GM12875 (cell line): ENCODE data around the gene ACAA2.

Source experiments
- H3K4me3 ChIP-seq: one replicate; pipeline ENCODE4 v1.5.1; 2011; ENCODE audit warnings: low read depth, low read length, control low read depth
- TF ChIP-seq, protein P1 (sequence below): IDR thresholded peaks from 2 replicates; pipeline ENCODE4 v1.5.1; 2011; ENCODE audit warnings: low read depth, mild to moderate bottlenecking, control low read depth, inconsistent platforms, low read length, moderate library complexity, borderline replicate concordance; ENCODE audit not compliant: insufficient read depth

The ACAA2 gene, protein sequence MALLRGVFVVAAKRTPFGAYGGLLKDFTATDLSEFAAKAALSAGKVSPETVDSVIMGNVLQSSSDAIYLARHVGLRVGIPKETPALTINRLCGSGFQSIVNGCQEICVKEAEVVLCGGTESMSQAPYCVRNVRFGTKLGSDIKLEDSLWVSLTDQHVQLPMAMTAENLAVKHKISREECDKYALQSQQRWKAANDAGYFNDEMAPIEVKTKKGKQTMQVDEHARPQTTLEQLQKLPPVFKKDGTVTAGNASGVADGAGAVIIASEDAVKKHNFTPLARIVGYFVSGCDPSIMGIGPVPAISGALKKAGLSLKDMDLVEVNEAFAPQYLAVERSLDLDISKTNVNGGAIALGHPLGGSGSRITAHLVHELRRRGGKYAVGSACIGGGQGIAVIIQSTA

DNA sequence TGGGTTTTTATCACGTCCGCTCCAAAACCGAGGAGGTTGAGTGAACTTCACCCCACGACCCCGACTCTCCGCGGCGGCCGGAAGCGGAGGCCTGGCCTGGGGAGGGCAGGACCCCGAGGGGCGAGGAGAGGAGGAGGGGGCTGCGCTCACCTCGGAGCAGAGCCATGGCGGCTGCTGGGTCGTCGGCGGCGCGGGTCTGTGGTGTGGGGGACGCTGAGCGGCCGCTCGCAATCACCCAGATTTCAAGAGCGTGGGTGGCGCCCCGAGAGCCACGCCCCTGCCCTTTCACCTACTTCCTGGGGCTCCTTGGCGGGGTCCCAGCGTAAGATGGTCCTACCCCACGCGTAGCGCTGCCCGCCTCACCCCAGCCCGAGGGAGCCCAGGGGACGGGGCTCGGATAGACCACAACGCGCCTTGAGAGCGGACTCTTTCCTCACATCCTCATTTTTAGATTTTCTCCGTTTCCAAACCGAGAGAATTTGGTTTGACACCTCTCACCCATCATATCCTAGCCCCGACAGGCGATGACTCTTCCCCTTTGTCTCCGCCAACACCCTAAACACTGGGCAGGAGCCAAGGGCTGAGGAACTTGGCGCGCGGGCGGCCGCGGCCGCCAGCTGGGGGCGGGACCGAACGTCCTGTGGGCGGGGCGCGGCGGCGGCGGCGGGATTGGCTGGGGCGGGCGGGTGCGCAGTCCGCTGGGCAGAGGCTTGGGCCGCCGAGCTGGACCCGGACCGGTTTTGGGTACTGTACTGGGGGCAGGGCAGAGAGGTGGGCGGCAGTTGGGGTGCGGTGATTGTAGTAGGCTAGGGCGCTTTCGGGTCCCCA is at the start of gene ACAA2:
ACAA2 (minus strand) TSS at position 215 of the 828 bp plus-strand sequence; CDS start at position 166, 49 bp downstream.
- TF ChIP-seq, protein P1, sequence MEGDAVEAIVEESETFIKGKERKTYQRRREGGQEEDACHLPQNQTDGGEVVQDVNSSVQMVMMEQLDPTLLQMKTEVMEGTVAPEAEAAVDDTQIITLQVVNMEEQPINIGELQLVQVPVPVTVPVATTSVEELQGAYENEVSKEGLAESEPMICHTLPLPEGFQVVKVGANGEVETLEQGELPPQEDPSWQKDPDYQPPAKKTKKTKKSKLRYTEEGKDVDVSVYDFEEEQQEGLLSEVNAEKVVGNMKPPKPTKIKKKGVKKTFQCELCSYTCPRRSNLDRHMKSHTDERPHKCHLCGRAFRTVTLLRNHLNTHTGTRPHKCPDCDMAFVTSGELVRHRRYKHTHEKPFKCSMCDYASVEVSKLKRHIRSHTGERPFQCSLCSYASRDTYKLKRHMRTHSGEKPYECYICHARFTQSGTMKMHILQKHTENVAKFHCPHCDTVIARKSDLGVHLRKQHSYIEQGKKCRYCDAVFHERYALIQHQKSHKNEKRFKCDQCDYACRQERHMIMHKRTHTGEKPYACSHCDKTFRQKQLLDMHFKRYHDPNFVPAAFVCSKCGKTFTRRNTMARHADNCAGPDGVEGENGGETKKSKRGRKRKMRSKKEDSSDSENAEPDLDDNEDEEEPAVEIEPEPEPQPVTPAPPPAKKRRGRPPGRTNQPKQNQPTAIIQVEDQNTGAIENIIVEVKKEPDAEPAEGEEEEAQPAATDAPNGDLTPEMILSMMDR: no peak
- H3K4me3 ChIP-seq: peak within 1 kb of the TSS; percentile 76

DNA sequence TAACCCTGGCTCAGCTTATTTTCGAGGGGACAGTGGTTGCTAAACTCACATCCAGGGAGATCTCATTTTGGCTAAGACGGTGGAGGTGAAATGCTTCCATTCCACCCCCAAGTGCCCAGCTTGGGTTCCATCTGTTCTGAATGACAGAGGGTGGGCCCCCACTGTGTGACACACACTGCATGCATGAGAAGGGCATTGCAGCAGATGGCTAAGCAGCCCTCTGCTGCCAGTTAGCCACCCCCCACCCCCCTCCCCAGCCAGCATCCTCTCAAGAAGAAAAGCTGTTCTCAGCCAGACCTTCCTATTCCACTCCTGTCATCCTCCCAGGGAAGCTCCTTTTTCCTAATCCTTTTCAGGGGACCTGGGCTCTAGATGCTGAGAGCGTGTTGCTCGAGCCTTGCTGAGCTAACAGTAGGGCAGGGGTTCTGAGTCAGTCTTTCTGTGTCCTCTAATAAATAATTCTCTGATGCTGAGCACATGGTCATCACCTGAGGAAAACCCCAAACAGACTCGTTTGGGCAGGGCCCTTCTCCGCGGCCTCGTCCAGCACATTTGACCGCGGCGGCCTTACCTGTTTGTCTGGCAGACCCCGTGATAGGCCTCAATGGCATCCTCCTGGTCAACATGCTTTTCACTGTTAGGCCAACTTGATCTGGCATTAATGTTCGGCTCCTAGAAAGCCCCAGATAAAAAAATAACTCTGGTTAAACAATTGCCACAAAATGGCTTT is 49.5 kb upstream of the ACAA2 start:
- no peak overlapping the region for H3K4me3 ChIP-seq
- TF ChIP-seq, protein P1: no peak

DNA sequence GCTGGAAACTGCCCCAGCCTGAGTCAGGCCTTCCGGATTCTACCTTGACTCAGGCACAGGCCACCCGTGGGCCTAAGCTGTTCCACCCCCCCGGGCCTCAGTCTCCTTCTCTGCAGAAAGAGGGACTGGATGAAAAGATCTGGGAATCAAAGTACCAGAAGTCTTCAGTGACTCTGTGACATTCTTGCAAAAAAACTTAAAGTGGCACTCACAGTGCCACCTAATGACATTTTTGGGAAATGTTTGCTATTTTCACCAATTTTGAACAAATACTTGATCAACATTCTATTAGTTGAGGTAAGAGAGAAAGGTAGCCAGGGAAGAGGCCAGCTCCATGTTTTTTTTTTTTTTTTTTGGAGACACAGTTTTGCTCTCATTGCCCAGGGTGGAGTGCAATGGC is 48.3 kb upstream of the ACAA2 start:
- TF ChIP-seq, protein P1: peak; percentile 31; the same call in 1 of the 2 replicates
- no peak overlapping the region for H3K4me3 ChIP-seq

DNA sequence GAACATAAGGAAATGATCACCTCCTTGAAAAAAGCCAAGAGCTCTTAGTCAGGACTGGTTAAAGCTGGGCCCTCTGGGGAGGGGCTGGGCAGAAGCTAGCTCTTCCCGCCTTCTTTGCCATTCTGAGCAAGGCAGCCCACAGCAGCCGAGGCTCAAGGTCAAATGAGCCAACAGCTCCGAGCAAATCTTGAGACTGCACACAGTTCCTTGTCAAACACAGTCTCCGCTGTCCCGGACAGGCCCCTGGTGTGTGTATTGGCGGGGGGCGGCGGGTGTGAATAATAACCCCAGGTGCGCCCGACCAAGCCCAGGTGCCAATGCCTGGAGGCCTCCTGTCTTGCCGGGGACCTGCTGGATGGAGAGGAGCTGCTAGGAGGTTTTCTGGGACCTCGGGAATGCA is 46.4 kb upstream of the ACAA2 start:
- TF ChIP-seq, protein P1: no peak
- no peak overlapping the region for H3K4me3 ChIP-seq

DNA sequence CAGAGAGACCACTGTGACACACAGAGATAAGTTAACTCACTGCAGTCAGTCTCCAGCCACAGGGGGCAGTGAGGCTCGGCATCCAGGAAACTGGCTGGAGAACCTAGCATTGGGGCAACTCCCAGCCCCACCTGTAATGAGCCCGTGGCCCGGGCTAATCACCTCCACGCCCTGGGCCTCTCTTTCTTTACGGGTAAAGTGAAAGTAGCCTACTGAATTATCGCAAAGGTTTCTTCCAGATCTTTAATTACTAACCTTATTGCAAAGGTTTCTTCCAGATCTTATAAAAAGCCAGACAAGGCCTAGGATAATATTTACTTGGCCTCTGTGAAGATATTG is 45.7 kb upstream of the ACAA2 start:
- no peak overlapping the region for H3K4me3 ChIP-seq
- TF ChIP-seq, protein P1: no peak

DNA sequence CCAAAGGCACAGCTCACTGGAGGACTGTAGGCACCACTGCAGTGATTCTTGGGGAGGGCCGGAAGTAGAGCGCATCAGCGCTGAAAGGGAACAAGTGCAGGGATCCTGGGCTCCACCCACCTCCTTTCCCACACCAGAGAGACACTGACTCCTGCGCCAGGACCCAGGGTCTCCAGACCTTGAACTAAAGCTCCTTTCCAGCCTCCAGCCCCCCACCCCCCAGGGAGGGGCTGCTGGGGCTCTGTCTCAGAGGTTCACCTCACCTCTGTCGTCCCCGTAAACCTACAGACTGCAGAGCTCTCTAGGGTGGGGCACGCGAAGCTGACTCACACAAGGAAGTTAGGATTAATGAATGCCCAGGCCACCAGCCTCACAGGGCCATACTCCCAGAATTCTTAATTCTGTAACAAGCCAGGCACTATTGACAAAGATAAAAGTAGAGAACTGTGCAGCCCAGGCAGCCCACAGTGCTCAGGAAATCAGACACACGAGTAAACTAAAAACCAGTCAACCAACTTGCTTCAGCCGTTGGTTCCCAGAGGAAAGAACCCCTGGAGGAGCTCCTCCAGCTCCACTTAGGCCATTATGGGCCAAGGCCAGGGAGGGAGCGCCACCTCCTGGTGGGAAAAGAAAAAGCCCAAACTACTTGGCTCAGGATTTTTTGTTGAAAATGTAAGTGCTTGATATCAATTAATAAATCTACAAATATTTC is 45.1 kb upstream of the ACAA2 start:
- TF ChIP-seq, protein P1: peak; percentile 77
- H3K4me3 ChIP-seq: no peak overlapping the region
